ENCODE measurements around the gene LGSN. TPM values are rescaled to one million over a fixed set of nuclear protein-coding genes. Genes with fewer than 3 reads are reported as not detected.
"Not testable (repeated sequence)": the region's sequence is repeated elsewhere in the genome, so short reads cannot be mapped to it uniquely, and the experiment has no call there.

Gene LGSN, protein sequence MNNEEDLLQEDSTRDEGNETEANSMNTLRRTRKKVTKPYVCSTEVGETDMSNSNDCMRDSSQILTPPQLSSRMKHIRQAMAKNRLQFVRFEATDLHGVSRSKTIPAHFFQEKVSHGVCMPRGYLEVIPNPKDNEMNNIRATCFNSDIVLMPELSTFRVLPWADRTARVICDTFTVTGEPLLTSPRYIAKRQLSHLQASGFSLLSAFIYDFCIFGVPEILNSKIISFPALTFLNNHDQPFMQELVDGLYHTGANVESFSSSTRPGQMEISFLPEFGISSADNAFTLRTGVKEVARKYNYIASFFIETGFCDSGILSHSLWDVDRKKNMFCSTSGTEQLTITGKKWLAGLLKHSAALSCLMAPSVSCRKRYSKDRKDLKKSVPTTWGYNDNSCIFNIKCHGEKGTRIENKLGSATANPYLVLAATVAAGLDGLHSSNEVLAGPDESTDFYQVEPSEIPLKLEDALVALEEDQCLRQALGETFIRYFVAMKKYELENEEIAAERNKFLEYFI
- not detected in 2 replicates for total RNA-seq (2012; rRNA removed)

GRCh38 chr6:63319939-63320338, at the start of gene LGSN:
Gene LGSN (minus strand): TSS chr6:63319983. CDS start chr6:63319943, 40 bp downstream.
- Histone ChIP-seq H3K4me2 (ENCODE audit: low read length) (no peak within 1 kb of the TSS), H3K27me3 (ENCODE audit: control insufficient read depth, insufficient read depth, low read length) (peaks cover 14% of the 10 kb centered on the region), H3K4me3 (ENCODE audit: low read length) (no peak within 1 kb of the TSS), H3K36me3 (ENCODE audit: insufficient read depth, low read length) (no peaks in the 10 kb centered on the region), H3K4me1 (ENCODE audit: control insufficient read depth, insufficient read depth, low read length) (no peaks in the 10 kb centered on the region), H3K9ac (ENCODE audit: low read depth, low read length) (no peak within 1 kb of the TSS), H3K9me3 (replicated peaks; ENCODE audit: low read length) (no peaks in the 10 kb centered on the region)

GRCh38 chr6:63368347-63368746, 48.6 kb upstream of the LGSN start:
- no peaks in the 10 kb centered on the region for H3K9me3 ChIP-seq (replicated peaks; ENCODE audit: low read length)
- H3K4me1 ChIP-seq (ENCODE audit: control insufficient read depth, insufficient read depth, low read length), result no peaks in the 10 kb centered on the region
- no peaks in the 10 kb centered on the region for H3K27me3 ChIP-seq (ENCODE audit: control insufficient read depth, insufficient read depth, low read length)
- no peaks in the 10 kb centered on the region for H3K36me3 ChIP-seq (ENCODE audit: insufficient read depth, low read length)
- H3K9ac ChIP-seq (ENCODE audit: low read depth, low read length), result no peak overlapping the region
- no peak overlapping the region for H3K4me3 ChIP-seq (ENCODE audit: low read length)
- H3K4me2 ChIP-seq (ENCODE audit: low read length), result no peak overlapping the region

GRCh38 chr6:63362500-63363120, 42.8 kb upstream of the LGSN start:
- H3K9me3 ChIP-seq (replicated peaks; ENCODE audit: low read length); H3K36me3 ChIP-seq (ENCODE audit: insufficient read depth, low read length); H3K27me3 ChIP-seq (ENCODE audit: control insufficient read depth, insufficient read depth, low read length); H3K9ac ChIP-seq (ENCODE audit: low read depth, low read length); H3K4me3 ChIP-seq (ENCODE audit: low read length); H3K4me2 ChIP-seq (ENCODE audit: low read length); H3K4me1 ChIP-seq (ENCODE audit: control insufficient read depth, insufficient read depth, low read length): not testable (repeated sequence)

- not testable (repeated sequence) for H3K27me3 ChIP-seq (ENCODE audit: control insufficient read depth, insufficient read depth, low read length); H3K9me3 ChIP-seq (replicated peaks; ENCODE audit: low read length); H3K4me3 ChIP-seq (ENCODE audit: low read length); H3K9ac ChIP-seq (ENCODE audit: low read depth, low read length); H3K4me1 ChIP-seq (ENCODE audit: control insufficient read depth, insufficient read depth, low read length); H3K36me3 ChIP-seq (ENCODE audit: insufficient read depth, low read length); H3K4me2 ChIP-seq (ENCODE audit: low read length)
These were observed 37.6 kb upstream of the LGSN start for GRCh38 chr6:63357384-63357783.

DNA sequence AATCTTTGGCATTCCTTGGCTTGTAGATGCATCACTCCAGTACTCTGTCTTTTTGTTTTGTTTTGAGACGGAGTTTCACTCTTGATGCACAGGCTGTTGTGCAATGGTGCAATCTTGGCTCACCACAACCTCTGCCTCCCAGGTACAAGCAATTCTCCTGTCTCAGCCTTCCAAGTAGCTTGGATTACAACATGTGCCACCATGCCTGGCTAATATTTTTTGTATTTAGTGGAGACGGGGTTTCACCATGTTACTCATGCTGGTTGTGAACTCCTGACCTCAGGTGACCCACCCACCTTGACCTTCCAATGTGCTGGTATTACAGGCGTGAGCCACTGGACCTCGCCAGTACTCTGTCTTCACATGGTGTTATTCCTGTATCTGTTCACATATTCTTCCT, 35.8 kb upstream of the LGSN start:
- Histone ChIP-seq H3K27me3 (ENCODE audit: control insufficient read depth, insufficient read depth, low read length) (no peaks in the 10 kb centered on the region), H3K9ac (ENCODE audit: low read depth, low read length) (no peak overlapping the region), H3K36me3 (ENCODE audit: insufficient read depth, low read length) (no peaks in the 10 kb centered on the region), H3K9me3 (replicated peaks; ENCODE audit: low read length) (no peaks in the 10 kb centered on the region), H3K4me1 (ENCODE audit: control insufficient read depth, insufficient read depth, low read length) (peaks cover 8% of the 10 kb centered on the region), H3K4me3 (ENCODE audit: low read length) (no peak overlapping the region), H3K4me2 (ENCODE audit: low read length) (no peak overlapping the region)

DNA sequence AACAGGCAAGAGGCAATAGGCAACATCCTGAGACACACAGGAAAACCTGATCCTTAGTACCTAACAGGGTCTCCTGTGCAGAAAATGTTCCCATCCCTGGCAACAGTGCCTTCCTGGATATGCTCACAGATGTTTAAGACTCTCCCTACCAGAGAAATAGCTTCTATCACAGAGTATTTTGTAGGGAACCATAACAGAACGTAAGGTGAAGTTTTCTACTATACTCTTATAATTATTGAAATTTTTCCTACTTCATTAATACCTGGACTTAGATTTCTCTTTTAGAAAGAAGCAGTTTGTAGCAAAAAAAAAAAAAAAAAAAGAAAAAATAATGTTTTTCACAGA, 33.5 kb upstream of the LGSN start:
- no peak overlapping the region for H3K9ac ChIP-seq (ENCODE audit: low read depth, low read length)
- no peak overlapping the region for H3K4me3 ChIP-seq (ENCODE audit: low read length)
- H3K4me2 ChIP-seq (ENCODE audit: low read length), result no peak overlapping the region
- H3K4me1 ChIP-seq (ENCODE audit: control insufficient read depth, insufficient read depth, low read length), result peaks cover 22% of the 10 kb centered on the region
- no peaks in the 10 kb centered on the region for H3K27me3 ChIP-seq (ENCODE audit: control insufficient read depth, insufficient read depth, low read length)
- H3K9me3 ChIP-seq (replicated peaks; ENCODE audit: low read length), result no peaks in the 10 kb centered on the region
- no peaks in the 10 kb centered on the region for H3K36me3 ChIP-seq (ENCODE audit: insufficient read depth, low read length)

GRCh38 chr6:63352544-63353285, 32.9 kb upstream of the LGSN start:
- Histone ChIP-seq H3K9ac (ENCODE audit: low read depth, low read length) (no peak overlapping the region), H3K9me3 (replicated peaks; ENCODE audit: low read length) (no peaks in the 10 kb centered on the region), H3K4me1 (ENCODE audit: control insufficient read depth, insufficient read depth, low read length) (peaks cover 27% of the 10 kb centered on the region), H3K4me3 (ENCODE audit: low read length) (no peak overlapping the region), H3K36me3 (ENCODE audit: insufficient read depth, low read length) (no peaks in the 10 kb centered on the region), H3K27me3 (ENCODE audit: control insufficient read depth, insufficient read depth, low read length) (no peaks in the 10 kb centered on the region), H3K4me2 (ENCODE audit: low read length) (no peak overlapping the region)

DNA sequence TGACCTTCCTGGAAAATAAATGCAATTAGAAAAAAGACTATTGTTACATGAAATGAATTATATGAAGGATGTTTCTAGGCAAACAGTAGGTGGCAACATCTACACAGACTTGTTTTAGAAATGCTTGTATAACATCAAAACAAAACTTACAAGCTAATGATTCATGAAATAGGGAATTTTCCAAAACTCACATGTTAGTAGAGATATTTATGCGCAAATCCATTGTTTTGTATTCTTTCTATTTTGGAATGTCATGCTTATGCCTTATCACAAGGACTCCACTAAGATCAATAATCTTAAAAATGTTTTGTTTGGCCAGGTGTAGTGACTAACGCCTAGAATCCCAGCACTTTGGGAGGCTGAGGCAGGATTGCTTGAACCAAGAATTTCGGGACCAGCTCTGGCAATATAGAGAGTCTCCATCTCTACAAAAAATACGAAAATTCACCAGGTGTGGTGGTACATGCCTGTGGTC, 32.3 kb upstream of the LGSN start:
- Histone ChIP-seq H3K9ac (ENCODE audit: low read depth, low read length) (no peak overlapping the region), H3K36me3 (ENCODE audit: insufficient read depth, low read length) (no peaks in the 10 kb centered on the region), H3K9me3 (replicated peaks; ENCODE audit: low read length) (no peaks in the 10 kb centered on the region), H3K27me3 (ENCODE audit: control insufficient read depth, insufficient read depth, low read length) (no peaks in the 10 kb centered on the region), H3K4me3 (ENCODE audit: low read length) (no peak overlapping the region), H3K4me2 (ENCODE audit: low read length) (no peak overlapping the region), H3K4me1 (ENCODE audit: control insufficient read depth, insufficient read depth, low read length) (peaks cover 32% of the 10 kb centered on the region)

DNA sequence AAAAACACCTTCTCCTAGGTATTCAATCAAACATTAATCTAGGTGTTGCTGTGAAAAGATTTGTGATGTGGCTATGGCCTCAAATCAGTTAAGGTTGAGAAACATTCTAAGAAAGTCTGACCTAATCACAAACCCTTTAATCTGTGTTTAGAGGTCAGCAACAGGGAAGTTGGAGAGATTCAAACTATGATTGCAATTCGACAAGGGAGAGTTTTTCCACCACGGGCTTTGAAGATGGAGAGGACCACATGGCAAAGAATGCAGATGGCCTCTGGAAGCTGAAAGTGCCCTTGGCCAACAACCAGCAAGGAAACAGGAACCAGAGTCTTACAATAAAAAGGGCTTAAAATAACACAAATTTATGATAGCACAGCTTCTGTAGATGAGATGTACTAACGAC, 29.6 kb upstream of the LGSN start:
- Histone ChIP-seq H3K4me1 (ENCODE audit: control insufficient read depth, insufficient read depth, low read length) (peaks cover 34% of the 10 kb centered on the region), H3K4me2 (ENCODE audit: low read length) (no peak overlapping the region), H3K9ac (ENCODE audit: low read depth, low read length) (no peak overlapping the region), H3K9me3 (replicated peaks; ENCODE audit: low read length) (no peaks in the 10 kb centered on the region), H3K27me3 (ENCODE audit: control insufficient read depth, insufficient read depth, low read length) (no peaks in the 10 kb centered on the region), H3K4me3 (ENCODE audit: low read length) (no peak overlapping the region), H3K36me3 (ENCODE audit: insufficient read depth, low read length) (no peaks in the 10 kb centered on the region)

- no peaks in the 10 kb centered on the region for H3K36me3 ChIP-seq (ENCODE audit: insufficient read depth, low read length)
- H3K9me3 ChIP-seq (replicated peaks; ENCODE audit: low read length), result no peaks in the 10 kb centered on the region
- H3K4me2 ChIP-seq (ENCODE audit: low read length), result no peak overlapping the region
- H3K27me3 ChIP-seq (ENCODE audit: control insufficient read depth, insufficient read depth, low read length), result no peaks in the 10 kb centered on the region
- no peak overlapping the region for H3K4me3 ChIP-seq (ENCODE audit: low read length)
- no peak overlapping the region for H3K9ac ChIP-seq (ENCODE audit: low read depth, low read length)
- H3K4me1 ChIP-seq (ENCODE audit: control insufficient read depth, insufficient read depth, low read length), result peaks cover 34% of the 10 kb centered on the region
These were observed 29.1 kb upstream of the LGSN start for GRCh38 chr6:63348836-63349235.

- Histone ChIP-seq H3K9ac (ENCODE audit: low read depth, low read length) (peak overlapping the region; percentile 2), H3K4me1 (ENCODE audit: control insufficient read depth, insufficient read depth, low read length) (peaks cover 31% of the 10 kb centered on the region), H3K9me3 (replicated peaks; ENCODE audit: low read length) (no peaks in the 10 kb centered on the region), H3K36me3 (ENCODE audit: insufficient read depth, low read length) (no peaks in the 10 kb centered on the region), H3K4me2 (ENCODE audit: low read length) (peak overlapping the region; percentile 49), H3K4me3 (ENCODE audit: low read length) (no peak overlapping the region), H3K27me3 (ENCODE audit: control insufficient read depth, insufficient read depth, low read length) (no peaks in the 10 kb centered on the region)
These were observed 27.8 kb upstream of the LGSN start for GRCh38 chr6:63347599-63347998.
